Nephron progenitor cell (in vitro differentiated cells): ENCODE data around the gene DBNDD2.

Experiments
- DNase-seq: peaks from one replicate; pipeline ENCODE4 v3.0.0; 2021
- H3K27ac Mint-ChIP-seq: 2 replicates; pipeline ENCODE4 v1.8.0; 2021; ENCODE audit warnings: mild to moderate bottlenecking, moderate library complexity, mixed read lengths
- H3K27me3 Mint-ChIP-seq: 2 replicates; pipeline ENCODE4 v1.8.0; 2021; ENCODE audit warnings: mild to moderate bottlenecking, low read depth, mixed read lengths; ENCODE audit not compliant: poor library complexity
- H3K36me3 Mint-ChIP-seq: 2 replicates; pipeline ENCODE4 v1.8.0; 2021; ENCODE audit warnings: low read depth, mixed read lengths
- H3K4me1 Mint-ChIP-seq: 2 replicates; pipeline ENCODE4 v1.8.0; 2021; ENCODE audit warnings: mixed read lengths
- H3K4me3 Mint-ChIP-seq: 2 replicates; pipeline ENCODE4 v1.8.0; 2021; ENCODE audit warnings: mild to moderate bottlenecking, moderate library complexity, mixed read lengths
- H3K9me3 Mint-ChIP-seq: 2 replicates; pipeline ENCODE4 v1.8.0; 2021; ENCODE audit warnings: mild to moderate bottlenecking, moderate library complexity, mixed read lengths
- CTCF ChIP-seq: fragments of 200-600 bp; sonication (generic); IDR thresholded peaks from 2 replicates; pipeline ENCODE4 v1.5.0; 2021; ENCODE audit warnings: antibody characterized with exemption

DBNDD2 gene

GRCh38 chr20:45440891-45441685, 33.0 kb downstream of the DBNDD2 start:
- TF ChIP-seq CTCF = no peak
- no peak overlapping the region for H3K4me3 Mint-ChIP-seq
- H3K4me1 Mint-ChIP-seq = peaks cover 9% of the 10 kb centered on the region
- DNase-seq = no peak
- no peak overlapping the region for H3K27ac Mint-ChIP-seq
- no peaks in the 10 kb centered on the region for H3K9me3 Mint-ChIP-seq
- H3K27me3 Mint-ChIP-seq = peaks cover 13% of the 10 kb centered on the region
- no peaks in the 10 kb centered on the region for H3K36me3 Mint-ChIP-seq

GRCh38 chr20:45441746-45442145, 33.7 kb downstream of the DBNDD2 start:
- no peak overlapping the region for H3K4me3 Mint-ChIP-seq
- H3K27me3 Mint-ChIP-seq = peaks cover 13% of the 10 kb centered on the region
- H3K36me3 Mint-ChIP-seq = no peaks in the 10 kb centered on the region
- peaks cover 9% of the 10 kb centered on the region for H3K4me1 Mint-ChIP-seq
- no peak for TF ChIP-seq CTCF
- H3K9me3 Mint-ChIP-seq = no peaks in the 10 kb centered on the region
- no peak overlapping the region for H3K27ac Mint-ChIP-seq
- DNase-seq = no peak

GRCh38 chr20:45444050-45444449, 36.0 kb downstream of the DBNDD2 start:
- Mint-ChIP-seq H3K4me3 (no peak overlapping the region), H3K27ac (no peak overlapping the region), H3K4me1 (peaks cover 9% of the 10 kb centered on the region), H3K9me3 (no peaks in the 10 kb centered on the region), H3K36me3 (no peaks in the 10 kb centered on the region), H3K27me3 (peaks cover 10% of the 10 kb centered on the region)
- no peak for TF ChIP-seq CTCF
- DNase-seq = no peak

- no peaks in the 10 kb centered on the region for H3K9me3 Mint-ChIP-seq
- H3K4me3 Mint-ChIP-seq = no peak overlapping the region
- H3K27ac Mint-ChIP-seq = no peak overlapping the region
- no peaks in the 10 kb centered on the region for H3K36me3 Mint-ChIP-seq
- TF ChIP-seq CTCF = peak; percentile 76
- H3K27me3 Mint-ChIP-seq = peaks cover 11% of the 10 kb centered on the region
- DNase-seq = peak; percentile 76
- peaks cover 5% of the 10 kb centered on the region for H3K4me1 Mint-ChIP-seq
Observed at GRCh38 chr20:45445805-45446562, 37.9 kb downstream of the DBNDD2 start.

- Mint-ChIP-seq H3K27me3 (peaks cover 30% of the 10 kb centered on the region), H3K4me3 (no peak overlapping the region), H3K27ac (no peak overlapping the region), H3K9me3 (no peaks in the 10 kb centered on the region), H3K4me1 (no peaks in the 10 kb centered on the region), H3K36me3 (no peaks in the 10 kb centered on the region)
- no peak for TF ChIP-seq CTCF
- no peak for DNase-seq
Observed at GRCh38 chr20:45448270-45448669, 40.2 kb downstream of the DBNDD2 start.
